Right hindlimb (tissue), 1 donor: ENCODE results near the gene NENF.
"Not testable (repeated sequence)": the region's sequence is repeated elsewhere in the genome, so short reads cannot be mapped to it uniquely, and the experiment has no call there.

Experiments used
- DNase-seq: peaks from one replicate; pipeline ENCODE4 v3.0.0-alpha.2; 2018

NENF gene

GRCh38 chr1:212461916-212462660 lies 29.4 kb downstream of the NENF start:
- DNase-seq = no peak

- no peak for DNase-seq
These were observed 31.0 kb downstream of the NENF start for GRCh38 chr1:212463565-212464285.

GRCh38 chr1:212465311-212465710 lies 32.6 kb downstream of the NENF start:
- no peak for DNase-seq

GRCh38 chr1:212466437-212466836 lies 33.7 kb downstream of the NENF start:
- no peak for DNase-seq

- no peak for DNase-seq
These were observed 34.4 kb downstream of the NENF start for GRCh38 chr1:212466898-212467650.

- peak; percentile 8 for DNase-seq
These were observed 35.2 kb downstream of the NENF start for GRCh38 chr1:212467843-212468482.

- peak; percentile 87 for DNase-seq
These were observed 37.3 kb downstream of the NENF start for GRCh38 chr1:212470059-212470458.

- DNase-seq = no peak
These were observed 38.6 kb downstream of the NENF start for GRCh38 chr1:212471286-212471685.

- no peak for DNase-seq
These were observed 39.4 kb downstream of the NENF start for GRCh38 chr1:212471891-212472675.

GRCh38 chr1:212473729-212474128 lies 41.0 kb downstream of the NENF start:
- DNase-seq = no peak

- DNase-seq = no peak
These were observed 42.4 kb downstream of the NENF start for GRCh38 chr1:212475151-212475550.

GRCh38 chr1:212475831-212476230 lies 43.1 kb downstream of the NENF start:
- not testable (repeated sequence) for DNase-seq

- DNase-seq = peak; percentile 87
These were observed 44.4 kb downstream of the NENF start for GRCh38 chr1:212477014-212477679.

- DNase-seq = no peak
These were observed 45.2 kb downstream of the NENF start for GRCh38 chr1:212477680-212478466.

- no peak for DNase-seq
These were observed 45.8 kb downstream of the NENF start for GRCh38 chr1:212478467-212479025.

- no peak for DNase-seq
These were observed 46.5 kb downstream of the NENF start for GRCh38 chr1:212479188-212479587.

- DNase-seq = not testable (repeated sequence)
These were observed 48.2 kb downstream of the NENF start for GRCh38 chr1:212480711-212481437.

GRCh38 chr1:212481438-212481767 lies 48.7 kb downstream of the NENF start:
- DNase-seq = no peak

GRCh38 chr1:212482006-212482636 lies 49.4 kb downstream of the NENF start:
- DNase-seq = no peak
